SKM-1 treated with dmso at 0.1 percent for 144 hours (cell line): ENCODE data around the gene CMTM8.

Experiments
- DNase-seq: peaks from one replicate; lab custom pipeline; 2025; ENCODE audit not compliant: unreplicated experiment; lab: John Stamatoyannopoulos, UW

Gene CMTM8

GRCh38 chr3:32305361-32305876 lies 66.9 kb downstream of the CMTM8 start:
- no peak for DNase-seq

GRCh38 chr3:32306072-32306471 lies 67.6 kb downstream of the CMTM8 start:
- DNase-seq = no peak

- DNase-seq = no peak
Observed at GRCh38 chr3:32307591-32307990, 69.1 kb downstream of the CMTM8 start.

- no peak for DNase-seq
Observed at GRCh38 chr3:32308378-32308777, 69.9 kb downstream of the CMTM8 start.

- peak; percentile 34 for DNase-seq
Observed at GRCh38 chr3:32309654-32310242, 71.3 kb downstream of the CMTM8 start.

- DNase-seq = no peak
Observed at GRCh38 chr3:32310336-32310735, 71.9 kb downstream of the CMTM8 start.

- DNase-seq = no peak
Observed at GRCh38 chr3:32310918-32311839, 72.7 kb downstream of the CMTM8 start.

- no peak for DNase-seq
Observed at GRCh38 chr3:32312251-32312650, 73.8 kb downstream of the CMTM8 start.

- no peak for DNase-seq
Observed at GRCh38 chr3:32313169-32313568, 74.7 kb downstream of the CMTM8 start.

- DNase-seq = no peak
Observed at GRCh38 chr3:32313723-32314473, 75.4 kb downstream of the CMTM8 start.

GRCh38 chr3:32315441-32315840 lies 77.0 kb downstream of the CMTM8 start:
- DNase-seq = no peak

- DNase-seq = no peak
Observed at GRCh38 chr3:32316319-32316718, 77.8 kb downstream of the CMTM8 start.

GRCh38 chr3:32316976-32317375 lies 78.5 kb downstream of the CMTM8 start:
- DNase-seq = no peak

- no peak for DNase-seq
Observed at GRCh38 chr3:32319607-32320006, 81.1 kb downstream of the CMTM8 start.

GRCh38 chr3:32320080-32320479 lies 81.6 kb downstream of the CMTM8 start:
- DNase-seq = no peak

GRCh38 chr3:32321095-32321790 lies 82.8 kb downstream of the CMTM8 start:
- no peak for DNase-seq

- DNase-seq = no peak
Observed at GRCh38 chr3:32322311-32322710, 83.8 kb downstream of the CMTM8 start.

GRCh38 chr3:32323604-32324003 lies 85.1 kb downstream of the CMTM8 start:
- no peak for DNase-seq

GRCh38 chr3:32325201-32325600 lies 86.7 kb downstream of the CMTM8 start:
- DNase-seq = no peak

GRCh38 chr3:32325927-32326326 lies 87.4 kb downstream of the CMTM8 start:
- DNase-seq = no peak

GRCh38 chr3:32326795-32327194 lies 88.3 kb downstream of the CMTM8 start:
- no peak for DNase-seq
